HG03135 (cell line): ENCODE measurements around the gene PNO1.
"Not testable (repeated sequence)": the region's sequence is repeated elsewhere in the genome, so short reads cannot be mapped to it uniquely, and the experiment has no call there.

Experiments used
- ATAC-seq: cut with Tn5 transposase; IDR thresholded peaks from one replicate; pipeline ENCODE4 v1.9.1; 2021; ENCODE audit warnings: mild to moderate bottlenecking, moderate library complexity; ENCODE audit not compliant: unreplicated experiment

PNO1 gene

GRCh38 chr2:68157402-68158133 lies at the start of gene PNO1:
PNO1 (plus strand) TSS chr2:68157888; CDS start chr2:68157935, 47 bp downstream.
- peak; percentile 88 for ATAC-seq

GRCh38 chr2:68108120-68108519 lies 49.6 kb upstream of the PNO1 start:
- no peak for ATAC-seq

- ATAC-seq, result peak; percentile 73
Measured at GRCh38 chr2:68110102-68110501, 47.6 kb upstream of the PNO1 start.

GRCh38 chr2:68115965-68116364 lies 41.7 kb upstream of the PNO1 start:
- ATAC-seq, result no peak

GRCh38 chr2:68117922-68118321 lies 39.8 kb upstream of the PNO1 start:
- not testable (repeated sequence) for ATAC-seq

GRCh38 chr2:68118816-68119215 lies 38.9 kb upstream of the PNO1 start:
- no peak for ATAC-seq

- no peak for ATAC-seq
Measured at GRCh38 chr2:68119504-68119903, 38.2 kb upstream of the PNO1 start.

GRCh38 chr2:68121873-68122679 lies 35.6 kb upstream of the PNO1 start:
- ATAC-seq, result no peak

GRCh38 chr2:68122680-68122964 lies 35.1 kb upstream of the PNO1 start:
- ATAC-seq, result no peak

- ATAC-seq, result no peak
Measured at GRCh38 chr2:68124321-68124720, 33.4 kb upstream of the PNO1 start.

- ATAC-seq, result no peak
Measured at GRCh38 chr2:68125821-68126220, 31.9 kb upstream of the PNO1 start.

GRCh38 chr2:68126561-68126960 lies 31.1 kb upstream of the PNO1 start:
- no peak for ATAC-seq

GRCh38 chr2:68127358-68128242 lies 30.1 kb upstream of the PNO1 start:
- ATAC-seq, result peak; percentile 91

GRCh38 chr2:68134120-68134519 lies 23.6 kb upstream of the PNO1 start:
- no peak for ATAC-seq

GRCh38 chr2:68134554-68134953 lies 23.1 kb upstream of the PNO1 start:
- no peak for ATAC-seq

- ATAC-seq, result no peak
Measured at GRCh38 chr2:68135448-68136320, 22.0 kb upstream of the PNO1 start.

- no peak for ATAC-seq
Measured at GRCh38 chr2:68141875-68142274, 15.8 kb upstream of the PNO1 start.

GRCh38 chr2:68151037-68151436 lies 6.7 kb upstream of the PNO1 start:
- no peak for ATAC-seq

GRCh38 chr2:68152681-68153347 lies 4.9 kb upstream of the PNO1 start:
- no peak for ATAC-seq

GRCh38 chr2:68155618-68156017 lies 2.1 kb upstream of the PNO1 start:
- no peak for ATAC-seq
